Hematopoietic multipotent progenitor cell (in vitro differentiated cells): Measurements from ENCODE around the gene KANTR. TPM values are rescaled to one million over a fixed set of nuclear protein-coding genes. Genes with fewer than 3 reads are reported as not detected.
"Not testable (repeated sequence)": the region's sequence is repeated elsewhere in the genome, so short reads cannot be mapped to it uniquely, and the experiment has no call there.

Source experiments
- DNase-seq, 3 donors: peaks; one replicate each; pipeline ENCODE4 v3.0.0-alpha.2; 2011 to 2015; ENCODE audit warnings: low read depth in 2 of 3, low spot score in 2 of 3
- small RNA-seq: library from RNA; depleted of rRNA; stranded (forward); fragments of <200 nt; gene quantifications from one replicate; pipeline ENCODE3, GENCODE V24; 2012
- total RNA-seq: library from RNA; depleted of rRNA; stranded (reverse); fragments of >200 nt; gene quantifications from one replicate; pipeline ENCODE4 v1.2.3, GENCODE V29; 2012

KANTR gene
- total RNA-seq, 1 donor: 40.1 TPM

- no peak for DNase-seq
Observed at GRCh38 chrX:53122013-53122412, 28.1 kb downstream of the KANTR start.

- no peak for DNase-seq
Observed at GRCh38 chrX:53125506-53125905, 31.6 kb downstream of the KANTR start.

GRCh38 chrX:53126377-53126776 is 32.4 kb downstream of the KANTR start:
- no peak for DNase-seq

- no peak for DNase-seq
Observed at GRCh38 chrX:53128097-53128749, 34.3 kb downstream of the KANTR start.

DNA sequence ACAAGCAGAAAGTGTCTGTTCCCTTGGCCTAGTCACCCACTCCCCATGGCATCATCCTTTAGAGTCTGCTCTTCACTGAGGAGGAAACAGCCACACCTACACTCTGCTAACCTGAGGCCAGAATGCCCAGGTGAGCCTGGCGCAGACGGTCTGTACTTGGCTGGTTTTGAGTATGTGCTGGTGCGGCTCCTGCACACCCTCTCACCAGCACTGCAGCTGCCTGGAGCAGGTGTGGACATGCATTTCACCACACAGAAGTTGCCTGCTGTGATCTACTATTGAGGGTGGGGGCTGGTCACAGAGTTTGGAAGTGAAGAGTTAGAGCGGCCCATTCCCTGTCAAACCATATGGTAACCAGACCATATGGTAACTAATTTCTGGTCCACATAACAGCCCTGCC is 39.5 kb downstream of the KANTR start:
- no peak for DNase-seq

DNA sequence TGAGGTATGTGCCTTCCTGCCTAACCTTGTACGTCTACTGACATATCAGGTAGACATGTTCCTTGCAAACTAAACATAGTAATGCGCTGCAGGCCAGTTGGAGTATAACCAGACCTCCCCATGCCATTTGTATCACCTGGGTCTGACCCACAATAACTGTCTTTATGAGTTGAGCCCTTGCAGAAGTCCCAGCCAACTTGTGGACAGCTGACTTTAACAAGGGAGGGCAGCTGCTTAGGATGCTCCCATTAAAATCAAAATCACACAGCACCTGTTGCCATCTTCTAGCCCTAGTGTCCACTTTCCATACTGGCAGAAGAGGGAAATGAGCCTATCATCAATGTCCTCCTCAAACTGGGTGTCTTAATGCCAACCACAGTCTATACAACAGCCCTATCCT is 41.6 kb downstream of the KANTR start:
- DNase-seq: no peak

- no peak for DNase-seq
Observed at GRCh38 chrX:53153581-53153980, 59.6 kb downstream of the KANTR start.

- no peak for DNase-seq
Observed at GRCh38 chrX:53155512-53156206, 61.7 kb downstream of the KANTR start.

- no peak for DNase-seq
Observed at GRCh38 chrX:53156207-53156596, 62.3 kb downstream of the KANTR start.

DNA sequence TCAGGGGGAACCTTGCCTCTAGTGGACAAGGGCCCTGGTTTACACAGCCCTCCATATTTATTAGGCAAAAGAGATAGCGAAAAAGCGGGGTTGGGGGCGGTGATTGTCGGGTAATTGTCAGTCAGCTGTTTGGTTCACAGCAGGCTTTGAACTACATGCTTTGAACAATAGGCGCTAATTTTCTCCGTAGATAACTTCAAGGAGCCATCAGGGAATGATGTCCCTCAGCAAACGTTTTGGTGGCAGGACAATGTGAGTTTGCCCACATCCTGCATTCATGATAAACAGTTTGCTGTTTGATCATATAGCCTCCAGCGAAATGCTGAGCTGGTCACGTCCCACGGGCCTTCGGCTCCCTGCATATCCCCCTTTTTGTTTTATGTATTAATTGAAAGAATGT is 65.2 kb downstream of the KANTR start:
- DNase-seq: no peak

DNA sequence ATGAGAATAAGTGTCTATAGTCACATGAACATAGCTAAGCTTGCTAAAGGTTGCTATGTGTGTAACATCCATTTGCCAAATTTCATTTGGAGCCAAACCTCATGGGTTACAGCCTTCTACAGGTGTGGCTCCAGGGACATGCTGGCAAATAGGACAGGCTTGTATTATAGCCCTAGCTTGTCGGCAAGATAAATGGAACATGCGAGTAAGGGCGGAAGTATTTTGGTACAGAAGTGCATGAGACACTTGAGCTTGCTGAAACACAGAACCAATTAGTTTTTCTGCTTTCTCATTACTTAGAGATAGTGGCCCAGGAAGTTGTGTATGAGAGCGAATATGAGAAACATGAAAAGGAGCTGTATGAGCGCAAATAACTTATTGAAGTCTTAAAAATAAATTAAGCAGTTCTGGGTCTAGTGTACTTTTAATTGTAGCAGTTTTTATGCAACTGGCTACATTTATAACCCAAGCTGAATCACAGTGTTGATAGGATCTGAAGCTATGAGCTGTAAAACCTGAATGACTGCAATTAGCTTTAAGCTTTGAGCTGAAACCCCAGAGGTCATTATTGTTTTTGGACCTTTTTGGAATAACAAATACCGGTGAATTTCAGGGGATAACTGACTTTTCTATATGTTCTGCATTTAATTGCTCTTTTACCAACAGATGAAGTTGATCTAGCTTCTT is 66.5 kb downstream of the KANTR start:
- DNase-seq: no peak

DNA sequence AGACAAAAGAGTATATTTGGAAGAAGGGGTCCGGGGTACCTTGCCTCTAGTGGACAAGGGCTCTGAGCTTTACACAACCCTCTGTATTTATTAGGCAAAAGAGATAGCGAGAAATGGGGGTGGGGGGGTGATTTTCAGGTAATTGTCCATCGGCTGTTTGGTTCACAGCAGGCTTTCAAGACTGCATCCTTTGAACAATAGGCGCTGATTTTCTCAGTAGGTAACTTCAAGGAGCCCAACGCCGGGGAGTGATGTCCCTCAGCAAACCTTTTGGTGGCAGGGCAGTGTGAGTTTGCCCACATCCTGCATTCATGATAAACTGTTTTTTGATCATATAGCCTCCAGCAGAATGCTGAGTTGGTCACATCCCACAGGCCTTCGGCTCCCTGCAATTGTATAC is 69.5 kb downstream of the KANTR start:
- DNase-seq: no peak

GRCh38 chrX:53164566-53164965 is 70.6 kb downstream of the KANTR start:
- DNase-seq: not testable (repeated sequence)

GRCh38 chrX:53166103-53166502 is 72.2 kb downstream of the KANTR start:
- DNase-seq: no peak

DNA sequence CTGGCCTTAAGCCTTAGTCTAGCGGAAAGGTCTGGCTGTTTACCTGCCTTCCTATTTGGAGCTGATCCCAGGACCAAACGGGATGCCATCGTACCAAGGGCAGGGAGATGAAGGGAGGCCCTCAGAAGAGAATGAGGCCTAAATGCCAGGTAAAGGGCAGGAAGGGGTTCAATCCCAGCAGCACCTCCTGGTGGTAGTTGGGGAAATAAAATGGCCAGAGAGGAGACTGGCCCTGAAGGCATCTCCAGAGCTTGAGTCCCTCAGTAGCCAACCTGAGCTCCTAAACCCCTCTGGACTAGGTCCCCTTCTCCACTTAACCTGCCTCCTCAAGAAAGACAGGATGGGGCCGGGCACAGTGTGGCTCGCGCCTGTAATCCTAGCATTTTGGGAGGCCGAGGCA is 77.4 kb downstream of the KANTR start:
- no peak for DNase-seq

Small RNA genes within 50 kb of the gene (small RNA-seq; reads per million reads assigned to genes)
- not detected for gene AL139396.1
- not detected for gene AL591212.2

Other genes starting within 250 kb of the KANTR start
- gene XAGE3, start 226.1 kb upstream of the KANTR start, total RNA-seq: not detected
- 12.7 TPM for gene FAM156B, start 196.8 kb upstream of the KANTR start, total RNA-seq
- 9.2 TPM for gene FAM156A, start 135.6 kb upstream of the KANTR start, total RNA-seq
- gene GPR173, start 45.4 kb upstream of the KANTR start, total RNA-seq: 5.4 TPM
- gene TSPYL2, start 11.8 kb upstream of the KANTR start, total RNA-seq: 26.4 TPM
- 184 TPM for gene KDM5C, start 131.1 kb downstream of the KANTR start, total RNA-seq
- gene IQSEC2, start 187.4 kb downstream of the KANTR start, total RNA-seq: 5.1 TPM